CD4-positive, alpha-beta T cell (primary cell): ENCODE results near the gene SCGB1D4. TPM values are rescaled to one million over a fixed set of nuclear protein-coding genes. Genes with fewer than 3 reads are reported as not detected.

Source experiments
- ATAC-seq: fragments of 200-7000 bp; cut with Tn5 transposase; one replicate; pipeline ENCODE4 v1.10.0; 2022; ENCODE audit warnings: mild to moderate bottlenecking; ENCODE audit not compliant: poor library complexity
- CTCF ChIA-PET: fragments of 350-600 bp; sonication (Branson Sonifier 250); formaldehyde crosslinking; loops from one replicate; lab custom pipeline; 2021; ENCODE audit warnings: antibody characterized with exemption, inconsistent platforms; lab: Charles Lee
- POLR2A ChIA-PET: fragments of 350-600 bp; sonication (Branson Sonifier 250); formaldehyde crosslinking; loops from one replicate; lab custom pipeline; 2021; ENCODE audit warnings: antibody characterized with exemption, inconsistent platforms; lab: Charles Lee
- DNase-seq, 14 experiments: peaks; one replicate each; pipeline ENCODE4 v3.0.0-alpha.2; 2013 to 2020; ENCODE audit warnings: mixed read lengths in 2 of 14
- H3K27ac ChIP-seq, 2 donors: one replicate each; pipeline versions ENCODE4 v1.5.1 to v1.7.0; 2013; ENCODE audit warnings: low read length in 2 of 2, low read depth in 1 of 2, mild to moderate bottlenecking in 1 of 2
- H3K27me3 ChIP-seq, 2 experiments: 1 replicate in 1 of 2; 2 replicates in 1 of 2; pipeline versions ENCODE4 v1.6.1 to v1.7.0; 2013; ENCODE audit warnings: low read length in 2 of 2, control low read depth in 1 of 2, mild to moderate bottlenecking in 1 of 2, moderate library complexity in 1 of 2; ENCODE audit not compliant: insufficient read depth in 2 of 2, control insufficient read depth in 1 of 2
- H3K36me3 ChIP-seq: one replicate; pipeline ENCODE4 v1.6.1; 2013; ENCODE audit warnings: low read length, control low read depth; ENCODE audit not compliant: insufficient read depth
- H3K4me1 ChIP-seq: one replicate; pipeline ENCODE4 v1.6.1; 2013; ENCODE audit warnings: low read length, control low read depth; ENCODE audit not compliant: insufficient read depth
- H3K4me3 ChIP-seq: one replicate; pipeline ENCODE4 v1.5.1; 2013; ENCODE audit warnings: mild to moderate bottlenecking, low read length, moderate library complexity
- H3K9me3 ChIP-seq, 2 experiments: 1 replicate in 1 of 2; 2 replicates in 1 of 2; pipeline versions ENCODE4 v1.6.1 to v1.7.0; 2013; ENCODE audit warnings: low read length in 2 of 2, mild to moderate bottlenecking in 2 of 2, control low read depth in 1 of 2, moderate library complexity in 1 of 2; ENCODE audit not compliant: control insufficient read depth in 1 of 2, insufficient read depth in 1 of 2
- H3K27ac Mint-ChIP-seq: one replicate; pipeline ENCODE4 v1.8.0; 2020; ENCODE audit warnings: mixed read lengths
- H3K27me3 Mint-ChIP-seq: one replicate; pipeline ENCODE4 v1.8.0; 2021; ENCODE audit warnings: mixed read lengths
- H3K36me3 Mint-ChIP-seq: one replicate; pipeline ENCODE4 v1.8.0; 2021; ENCODE audit warnings: low read depth, mixed read lengths
- H3K4me1 Mint-ChIP-seq: one replicate; pipeline ENCODE4 v1.8.0; 2021; ENCODE audit warnings: low read depth, mixed read lengths
- H3K4me3 Mint-ChIP-seq: one replicate; pipeline ENCODE4 v1.8.0; 2020; ENCODE audit warnings: mild to moderate bottlenecking, mixed read lengths
- H3K9me3 Mint-ChIP-seq: one replicate; pipeline ENCODE4 v1.8.0; 2020; ENCODE audit warnings: mixed read lengths
- CTCF ChIP-seq: fragments of 200-600 bp; IDR thresholded peaks from one replicate; pipeline ENCODE4 v1.8.0; 2022; ENCODE audit warnings: antibody characterized with exemption, mild to moderate bottlenecking
- intact Hi-C, 2 experiments: fragments of 100-400 bp; cut with DNase I in 1 of 2; cut with micrococcal nuclease in 1 of 2; formaldehyde crosslinking; loops; one replicate each; pipeline versions ENCODE4 v1.15.1 to v1.9.0; 2023 to 2025; cut with DNase I, micrococcal nuclease
- total RNA-seq, 174 experiments: library from RNA in 2 of 174; stranded (reverse) in 2 of 174; gene quantifications; one replicate each; pipeline ENCODE4 v1.2.3 and lab custom pipeline; 2021 to 2026

The SCGB1D4 gene
- total RNA-seq, 2 experiments from 2014 or later, result not detected

DNA sequence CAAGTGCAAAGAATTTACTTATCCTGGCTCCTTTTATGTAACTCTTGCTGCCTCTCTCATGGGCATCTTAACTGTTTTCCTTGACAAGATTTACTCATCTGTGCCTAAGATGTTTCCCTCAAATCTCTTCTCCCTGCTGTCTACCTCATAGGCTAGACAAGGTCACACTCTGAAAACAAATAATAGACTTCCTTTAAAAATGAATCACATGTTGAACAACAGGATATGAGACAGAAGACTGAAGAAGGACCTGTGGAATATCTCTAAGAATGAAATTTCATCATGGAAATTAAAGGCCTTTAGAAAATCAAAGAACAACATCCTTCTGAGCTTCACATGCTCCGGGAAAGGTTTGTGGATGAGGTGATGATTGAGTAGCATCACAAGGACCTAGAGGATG, 34.9 kb downstream of the SCGB1D4 start:
- Mint-ChIP-seq H3K27me3 (peaks cover 52% of the 10 kb centered on the region), H3K36me3 (no peaks in the 10 kb centered on the region), H3K9me3 (no peaks in the 10 kb centered on the region), H3K4me1 (no peaks in the 10 kb centered on the region), H3K27ac (no peak overlapping the region), H3K4me3 (no peak overlapping the region)
- no peaks in the 10 kb centered on the region for H3K36me3 ChIP-seq
- intact Hi-C loops, result no loop called here
- ChIA-PET CTCF (no interaction called here), POLR2A (no interaction called here)
- ATAC-seq (no peak), DNase-seq (no peak)
- H3K9me3 ChIP-seq, result no peaks in the 10 kb centered on the region
- TF ChIP-seq CTCF, result no peak
- H3K27me3 ChIP-seq, result no peaks in the 10 kb centered on the region
- H3K4me1 ChIP-seq, result no peaks in the 10 kb centered on the region
- no peak overlapping the region for H3K27ac ChIP-seq
- no peak overlapping the region for H3K4me3 ChIP-seq

DNA sequence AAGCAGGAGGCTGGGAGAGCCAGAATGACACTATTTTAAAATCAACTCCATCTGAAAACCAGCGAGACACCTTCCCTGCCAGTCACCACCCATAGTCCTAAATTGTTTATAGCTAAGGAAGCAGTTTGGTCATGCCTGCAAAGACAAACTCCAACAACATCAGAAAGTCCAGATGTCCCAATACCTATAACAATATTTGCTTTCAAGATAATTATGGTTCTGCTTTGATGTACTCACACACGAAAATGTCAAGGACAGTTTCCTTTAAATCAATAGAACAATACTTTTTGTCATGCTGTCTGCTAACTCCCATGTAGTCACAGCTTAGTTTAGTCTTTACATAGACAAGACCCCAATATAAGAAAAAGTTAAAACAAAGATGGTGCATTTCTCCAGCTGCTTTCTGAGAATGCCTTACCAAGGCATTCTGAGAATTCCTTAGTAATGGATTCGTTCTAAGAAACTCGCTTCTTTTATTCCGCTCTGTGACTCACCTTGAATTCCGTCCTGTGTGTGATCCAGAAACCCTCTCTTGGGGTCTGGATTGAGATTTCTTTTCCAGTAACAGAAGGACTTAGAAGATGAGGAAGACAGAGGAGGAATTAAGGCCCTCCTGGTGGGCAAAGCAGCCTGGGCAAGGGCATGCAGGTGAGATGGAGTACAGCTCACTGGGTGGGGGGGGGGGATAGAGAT, 38.5 kb downstream of the SCGB1D4 start:
- Histone ChIP-seq H3K27ac (no peak overlapping the region), H3K9me3 (no peaks in the 10 kb centered on the region), H3K36me3 (no peaks in the 10 kb centered on the region), H3K4me3 (no peak overlapping the region), H3K4me1 (no peaks in the 10 kb centered on the region), H3K27me3 (no peaks in the 10 kb centered on the region)
- peaks cover 52% of the 10 kb centered on the region for H3K27me3 Mint-ChIP-seq
- H3K4me3 Mint-ChIP-seq, result no peak overlapping the region
- DNase-seq (no peak), ATAC-seq (no peak)
- TF ChIP-seq CTCF, result no peak
- peaks cover 4% of the 10 kb centered on the region for H3K36me3 Mint-ChIP-seq
- no peaks in the 10 kb centered on the region for H3K9me3 Mint-ChIP-seq
- ChIA-PET CTCF (interaction anchor here (0.5 to 0.7 kb wide), 3 partner anchors 25 to 1030 kb away, joined by 3 to 4 read pairs (median 3); no protein-coding TSS in a partner anchor), POLR2A (no interaction called here)
- no peak overlapping the region for H3K27ac Mint-ChIP-seq
- H3K4me1 Mint-ChIP-seq, result no peaks in the 10 kb centered on the region
- intact Hi-C loops, result no loop called here

DNA sequence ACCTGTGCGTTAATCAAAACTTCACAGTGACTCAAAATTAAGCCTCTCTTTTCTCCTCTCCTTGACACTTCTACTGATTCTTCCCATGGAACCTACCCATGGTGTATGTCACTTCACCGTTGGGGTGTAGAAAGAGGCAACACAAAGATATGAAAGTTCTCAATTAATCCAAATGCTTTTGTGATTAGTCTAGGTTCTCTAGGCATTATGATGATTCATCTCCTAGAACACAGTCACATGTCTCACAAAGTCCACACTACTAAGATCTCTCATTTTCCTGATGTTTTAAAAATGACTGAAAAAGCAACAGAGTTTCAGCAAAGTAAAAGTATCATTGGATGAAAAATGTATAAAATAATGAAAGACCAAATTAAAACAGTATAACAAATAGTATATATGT, 42.6 kb downstream of the SCGB1D4 start:
- peaks cover 0 to 22% of the 10 kb centered on the region in 2 experiments for H3K9me3 ChIP-seq
- no peak overlapping the region for H3K27ac ChIP-seq
- no peaks in the 10 kb centered on the region for H3K4me1 ChIP-seq
- no peak overlapping the region for H3K27ac Mint-ChIP-seq
- CTCF ChIA-PET, result no interaction called here
- peaks cover 13% of the 10 kb centered on the region for H3K36me3 Mint-ChIP-seq
- H3K4me3 ChIP-seq, result no peak overlapping the region
- ATAC-seq (no peak), DNase-seq (no peak)
- no peak overlapping the region for H3K4me3 Mint-ChIP-seq
- POLR2A ChIA-PET, result no interaction called here
- peaks cover 7% of the 10 kb centered on the region for H3K9me3 Mint-ChIP-seq
- H3K4me1 Mint-ChIP-seq, result no peaks in the 10 kb centered on the region
- TF ChIP-seq CTCF, result no peak
- H3K36me3 ChIP-seq, result no peaks in the 10 kb centered on the region
- peaks cover 30% of the 10 kb centered on the region for H3K27me3 Mint-ChIP-seq
- intact Hi-C loops, result no loop called here
- H3K27me3 ChIP-seq, result no peaks in the 10 kb centered on the region
